ENCODE measurements around the gene SLK.

The SLK gene

GRCh38 chr10:104040862-104041789, 74.2 kb downstream of the SLK start:
- no peak overlapping the region for H3K27ac ChIP-seq
- TF ChIP-seq ZFX (IDR thresholded peaks at IDR 0.05) (no peak), CTCF (conservative IDR thresholded peaks at IDR 0.05) (no peak)

- no peak overlapping the region for H3K27ac ChIP-seq
- TF ChIP-seq CTCF (conservative IDR thresholded peaks at IDR 0.05) (no peak), ZFX (IDR thresholded peaks at IDR 0.05) (no peak)
Measured at GRCh38 chr10:104041891-104042535, 75.1 kb downstream of the SLK start.

GRCh38 chr10:104043185-104043830, 76.4 kb downstream of the SLK start:
- no peak for TF ChIP-seq ZFX (IDR thresholded peaks at IDR 0.05)
- TF ChIP-seq CTCF (conservative IDR thresholded peaks at IDR 0.05) = no peak
- no peak overlapping the region for H3K27ac ChIP-seq

- H3K27ac ChIP-seq = no peak overlapping the region
- TF ChIP-seq CTCF (conservative IDR thresholded peaks at IDR 0.05) (no peak), ZFX (IDR thresholded peaks at IDR 0.05) (no peak)
Measured at GRCh38 chr10:104043854-104044253, 76.9 kb downstream of the SLK start.

GRCh38 chr10:104045151-104046089, 78.5 kb downstream of the SLK start:
- TF ChIP-seq ZFX (IDR thresholded peaks at IDR 0.05) (no peak), CTCF (conservative IDR thresholded peaks at IDR 0.05) (no peak)

GRCh38 chr10:104046651-104047050, 79.7 kb downstream of the SLK start:
- no peak for TF ChIP-seq ZFX (IDR thresholded peaks at IDR 0.05)
- no peak for TF ChIP-seq CTCF (conservative IDR thresholded peaks at IDR 0.05)
- H3K27ac ChIP-seq = no peak overlapping the region

More at GRCh38 chr10:104045151-104046089, 78.5 kb downstream of the SLK start:
- no peak overlapping the region for H3K27ac ChIP-seq

Measured in C4-2B (cell line).